Natural killer cell (primary cell): ENCODE data around the gene FOXD4. TPM values are rescaled to one million over a fixed set of nuclear protein-coding genes. Genes with fewer than 3 reads are reported as not detected.
"Not testable (repeated sequence)": the region's sequence is repeated elsewhere in the genome, so short reads cannot be mapped to it uniquely, and the experiment has no call there.

ENCODE experiments used
- ATAC-seq, 3 donors: fragments of 150-1000 bp in 2 of 3; fragments of 200-7000 bp in 1 of 3; cut with Tn5 transposase; 1 replicate in 1 of 3; 2 replicates in 2 of 3; pipeline ENCODE4 v1.10.0; 2021; ENCODE audit warnings: mild to moderate bottlenecking in 2 of 3, moderate library complexity in 2 of 3
- DNase-seq, 2 donors: peaks; one replicate each; pipeline versions ENCODE4 v3.0.0 to v3.0.0-alpha.2; 2013 to 2021; ENCODE audit warnings: mixed read lengths in 1 of 2
- H3K27ac ChIP-seq: one replicate; pipeline ENCODE4 v1.5.1; 2013; ENCODE audit warnings: mild to moderate bottlenecking, low read length
- H3K27me3 ChIP-seq: one replicate; pipeline ENCODE4 v1.6.1; 2013; ENCODE audit warnings: low read length; ENCODE audit not compliant: control insufficient read depth, insufficient read depth
- H3K36me3 ChIP-seq: one replicate; pipeline ENCODE4 v1.6.1; 2013; ENCODE audit warnings: low read length; ENCODE audit not compliant: control insufficient read depth, insufficient read depth
- H3K4me1 ChIP-seq: one replicate; pipeline ENCODE4 v1.6.1; 2013; ENCODE audit warnings: low read length; ENCODE audit not compliant: control insufficient read depth, insufficient read depth
- H3K4me3 ChIP-seq: one replicate; pipeline ENCODE4 v1.5.1; 2013; ENCODE audit warnings: low read length
- H3K9me3 ChIP-seq: one replicate; pipeline ENCODE4 v1.6.1; 2013; ENCODE audit warnings: low read length; ENCODE audit not compliant: control insufficient read depth, insufficient read depth
- H3K27ac Mint-ChIP-seq, 2 donors: one replicate each; pipeline ENCODE4 v1.8.0; 2022; ENCODE audit warnings: mild to moderate bottlenecking in 2 of 2, mixed read lengths in 2 of 2, moderate library complexity in 1 of 2
- H3K27me3 Mint-ChIP-seq, 2 donors: one replicate each; pipeline ENCODE4 v1.8.0; 2022; ENCODE audit warnings: low read depth in 2 of 2, mixed read lengths in 2 of 2
- H3K36me3 Mint-ChIP-seq: one replicate; pipeline ENCODE4 v1.8.0; 2022; ENCODE audit warnings: mixed read lengths
- H3K4me1 Mint-ChIP-seq, 2 donors: one replicate each; pipeline ENCODE4 v1.8.0; 2022; ENCODE audit warnings: mixed read lengths in 2 of 2
- H3K4me3 Mint-ChIP-seq: one replicate; pipeline ENCODE4 v1.8.0; 2022; ENCODE audit warnings: mild to moderate bottlenecking, moderate library complexity, mixed read lengths
- H3K9me3 Mint-ChIP-seq, 2 donors: one replicate each; pipeline ENCODE4 v1.8.0; 2022; ENCODE audit warnings: mixed read lengths in 2 of 2
- WGBS: methylation state at CpG from one replicate; pipeline ENCODE4 v1.1.7; 2013; ENCODE audit warnings: missing lambda C conversion rate; ENCODE audit not compliant: insufficient coverage; 5-methylcytosine and 5-hydroxymethylcytosine counted together
- intact Hi-C: fragments of 100-400 bp; cut with micrococcal nuclease; formaldehyde crosslinking; loops from one replicate; pipeline ENCODE4 v1.14.2; 2022
- total RNA-seq, 4 donors: library from RNA; stranded (reverse); fragments of 120-200 nt in 1 of 4; gene quantifications; one replicate each; pipeline versions ENCODE4 v1.2.3 to v1.2.4, GENCODE V29; 2013 to 2022

The FOXD4 gene
- total RNA-seq, 3 donors from 2014 or later (not counting 1 experiment from before 2014, with no cell fraction given) = not detected

DNA sequence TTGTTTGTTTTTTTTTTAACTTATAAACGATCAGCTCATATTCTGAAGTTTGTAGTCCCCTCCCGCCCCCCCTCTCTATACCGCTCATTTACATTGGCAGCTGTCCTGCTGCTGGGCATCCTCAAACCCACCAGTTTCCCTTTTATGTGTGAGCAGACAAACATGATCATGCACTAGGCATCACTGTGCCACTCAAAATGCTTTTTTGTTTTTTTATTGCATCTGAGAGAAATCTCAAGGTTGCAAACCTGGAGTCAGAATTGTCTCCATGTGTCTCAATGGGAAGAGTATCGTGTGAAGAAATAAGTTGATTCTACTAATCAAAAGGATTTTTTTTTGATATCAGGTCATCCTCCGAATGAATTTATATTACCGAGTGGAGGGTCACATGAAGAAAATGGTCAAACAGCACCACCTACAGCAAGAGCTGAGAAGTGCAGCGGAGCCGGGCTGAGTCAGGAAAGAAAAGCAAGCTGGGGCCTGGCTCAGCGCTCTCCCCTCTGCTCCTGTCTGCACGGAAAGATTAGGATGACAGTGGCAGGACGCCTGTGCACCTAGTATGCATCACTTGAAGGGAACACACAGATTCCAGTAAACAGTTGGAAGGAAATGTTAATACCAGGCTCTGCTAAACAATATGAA is 29.7 kb downstream of the FOXD4 start:
- H3K27me3 ChIP-seq, H3K4me1 ChIP-seq, H3K4me3 ChIP-seq, H3K9me3 ChIP-seq, H3K4me3 Mint-ChIP-seq, H3K36me3 Mint-ChIP-seq, H3K27ac Mint-ChIP-seq, intact Hi-C loops, H3K4me1 Mint-ChIP-seq, H3K9me3 Mint-ChIP-seq, H3K27me3 Mint-ChIP-seq, H3K36me3 ChIP-seq, H3K27ac ChIP-seq: not testable (repeated sequence)
- WGBS = no CpG with 5 or more reads among the region's 11 CpGs
- peak in 1 of 2 donors; percentile 10 for DNase-seq
- ATAC-seq = peak; percentile 85 to 99 (median 98)

DNA sequence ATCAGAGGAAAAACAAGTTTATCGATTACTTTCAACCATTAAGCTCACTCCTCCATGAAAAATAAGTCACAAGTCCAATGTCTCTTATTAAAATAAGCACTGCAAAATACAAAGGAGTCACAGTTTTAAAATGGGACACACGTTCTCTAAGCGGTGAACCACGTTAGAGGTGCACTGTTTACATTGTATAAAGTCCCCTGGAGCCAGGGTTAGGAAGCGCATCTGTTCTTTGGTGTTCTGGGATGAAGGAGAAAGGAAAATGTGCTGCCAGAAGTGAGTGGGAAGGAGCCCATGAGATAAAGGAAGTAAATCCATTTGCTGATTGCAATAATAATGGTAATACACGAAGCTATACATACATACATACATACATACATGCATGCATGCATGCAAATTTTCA is 30.4 kb downstream of the FOXD4 start:
- H3K36me3 ChIP-seq, ATAC-seq, H3K27me3 Mint-ChIP-seq, H3K4me3 ChIP-seq, H3K27ac ChIP-seq, H3K27me3 ChIP-seq, H3K36me3 Mint-ChIP-seq, DNase-seq, H3K9me3 ChIP-seq, H3K9me3 Mint-ChIP-seq, H3K4me1 ChIP-seq, H3K27ac Mint-ChIP-seq, H3K4me3 Mint-ChIP-seq, H3K4me1 Mint-ChIP-seq, intact Hi-C loops: not testable (repeated sequence)
- no CpG with 5 or more reads among the region's 6 CpGs for WGBS

DNA sequence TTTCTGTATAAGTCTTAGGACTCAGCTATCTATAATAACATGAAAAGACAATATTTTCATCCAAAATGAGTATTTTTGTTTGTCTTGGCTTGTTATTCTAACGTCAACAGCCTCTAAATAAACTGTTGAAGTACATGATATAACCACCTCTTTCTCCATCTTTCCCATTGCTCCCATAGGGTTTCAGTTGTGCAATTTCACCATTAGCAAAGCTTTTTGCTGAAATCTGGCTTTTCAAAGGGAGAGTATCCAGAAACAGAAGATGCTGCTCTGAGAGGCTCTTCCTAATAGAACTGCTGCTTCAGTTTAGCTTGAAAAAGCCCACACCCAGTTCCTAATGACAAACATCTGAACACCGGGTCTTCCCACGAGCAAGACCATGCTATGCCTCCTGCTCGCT is 31.1 kb downstream of the FOXD4 start:
- intact Hi-C loops, H3K36me3 Mint-ChIP-seq, H3K4me3 Mint-ChIP-seq, H3K27ac ChIP-seq, H3K36me3 ChIP-seq, DNase-seq, ATAC-seq, H3K4me1 Mint-ChIP-seq, H3K27me3 ChIP-seq, H3K4me3 ChIP-seq, H3K27ac Mint-ChIP-seq, H3K4me1 ChIP-seq, H3K9me3 ChIP-seq, H3K9me3 Mint-ChIP-seq, H3K27me3 Mint-ChIP-seq: not testable (repeated sequence)
- WGBS = no CpG with 5 or more reads among the region's 4 CpGs

DNA sequence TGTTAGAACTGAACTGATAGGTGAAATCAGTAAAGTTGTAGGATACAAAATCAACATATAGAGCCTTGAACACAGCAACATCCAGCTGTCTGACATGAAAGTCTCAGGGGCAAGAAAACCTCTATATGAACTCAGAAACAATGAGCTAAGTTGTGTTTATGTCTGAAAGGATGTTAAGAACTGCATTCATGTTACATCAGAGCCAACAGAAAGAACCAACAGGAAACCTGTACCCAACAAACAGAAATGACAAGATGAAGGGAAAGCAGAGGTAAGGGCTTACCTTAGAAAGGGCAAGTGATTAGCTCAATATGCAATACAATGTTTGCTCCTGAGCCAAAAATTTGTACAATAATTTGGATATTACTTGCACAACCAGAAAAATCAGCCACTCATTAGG is 31.5 kb downstream of the FOXD4 start:
- H3K27ac ChIP-seq, H3K4me3 ChIP-seq, ATAC-seq, H3K36me3 Mint-ChIP-seq, DNase-seq, H3K4me1 Mint-ChIP-seq, H3K27me3 ChIP-seq, H3K4me1 ChIP-seq, intact Hi-C loops, H3K27me3 Mint-ChIP-seq, H3K9me3 ChIP-seq, H3K36me3 ChIP-seq, H3K27ac Mint-ChIP-seq, H3K9me3 Mint-ChIP-seq, H3K4me3 Mint-ChIP-seq: not testable (repeated sequence)

DNA sequence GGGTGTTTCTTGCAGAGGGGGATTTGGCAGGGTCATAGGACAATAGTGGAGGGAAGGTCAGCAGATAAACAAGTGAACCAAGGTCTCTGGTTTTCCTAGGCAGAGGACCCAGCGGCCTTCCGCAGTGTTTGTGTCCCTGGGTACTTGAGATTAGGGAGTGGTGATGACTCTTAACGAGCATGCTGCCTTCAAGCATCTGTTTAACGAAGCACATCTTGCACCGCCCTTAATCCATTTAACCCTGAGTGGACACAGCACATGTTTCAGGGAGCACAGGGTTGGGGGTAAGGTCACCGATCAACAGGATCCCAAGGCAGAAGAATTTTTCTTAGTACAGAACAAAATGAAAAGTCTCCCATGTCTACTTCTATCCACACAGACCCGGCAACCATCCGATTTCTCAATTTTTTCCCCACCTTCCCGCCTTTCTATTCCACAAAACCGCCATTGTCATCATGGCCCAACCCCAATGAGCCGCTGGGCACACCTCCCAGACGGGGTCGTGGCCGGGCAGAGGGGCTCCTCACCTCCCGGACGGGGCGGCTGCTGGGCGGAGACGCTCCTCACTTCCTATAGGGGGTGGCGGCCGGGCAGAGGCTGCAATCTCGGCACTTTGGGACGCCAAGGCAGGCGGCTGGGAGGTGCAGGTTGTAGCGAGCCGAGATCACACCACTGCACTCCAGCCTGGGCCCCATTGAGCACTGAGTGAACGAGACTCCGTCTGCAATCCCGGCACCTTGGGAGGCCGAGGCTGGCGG is 35.1 kb downstream of the FOXD4 start:
- H3K27ac Mint-ChIP-seq, DNase-seq, ATAC-seq, H3K4me1 Mint-ChIP-seq, H3K27me3 Mint-ChIP-seq, H3K36me3 Mint-ChIP-seq, H3K4me3 Mint-ChIP-seq, H3K27me3 ChIP-seq, H3K4me3 ChIP-seq, intact Hi-C loops, H3K4me1 ChIP-seq, H3K9me3 Mint-ChIP-seq, H3K27ac ChIP-seq, H3K9me3 ChIP-seq, H3K36me3 ChIP-seq: not testable (repeated sequence)
- WGBS = no CpG with 5 or more reads among the region's 31 CpGs

DNA sequence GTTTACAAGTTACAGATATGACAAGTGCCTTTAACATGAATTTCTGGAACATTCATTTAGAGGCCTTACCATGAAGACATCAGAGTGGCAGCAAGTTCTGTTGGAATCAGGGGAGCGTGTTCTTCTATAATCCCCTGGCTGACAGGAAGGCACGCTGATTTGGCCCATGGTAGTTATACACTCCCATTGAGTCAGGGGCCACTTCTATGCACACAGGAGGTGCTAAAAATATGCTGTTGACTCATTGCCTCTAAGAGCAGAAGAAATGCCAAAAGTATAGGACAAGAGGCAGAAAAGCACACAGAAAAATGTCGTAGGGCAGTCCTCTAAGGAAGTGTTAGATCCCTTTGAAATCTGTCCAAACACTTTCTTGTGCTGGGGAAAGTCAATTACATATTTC is 39.9 kb downstream of the FOXD4 start:
- H3K4me1 ChIP-seq, H3K27ac ChIP-seq, H3K36me3 Mint-ChIP-seq, H3K9me3 Mint-ChIP-seq, H3K36me3 ChIP-seq, ATAC-seq, H3K4me3 ChIP-seq, H3K27ac Mint-ChIP-seq, H3K4me3 Mint-ChIP-seq, H3K9me3 ChIP-seq, intact Hi-C loops, H3K27me3 ChIP-seq, H3K4me1 Mint-ChIP-seq, DNase-seq: not testable (repeated sequence)
- WGBS = no CpG with 5 or more reads among the region's 3 CpGs
- H3K27me3 Mint-ChIP-seq = peaks cover 0 to 12% of the 10 kb centered on the region in 2 donors

DNA sequence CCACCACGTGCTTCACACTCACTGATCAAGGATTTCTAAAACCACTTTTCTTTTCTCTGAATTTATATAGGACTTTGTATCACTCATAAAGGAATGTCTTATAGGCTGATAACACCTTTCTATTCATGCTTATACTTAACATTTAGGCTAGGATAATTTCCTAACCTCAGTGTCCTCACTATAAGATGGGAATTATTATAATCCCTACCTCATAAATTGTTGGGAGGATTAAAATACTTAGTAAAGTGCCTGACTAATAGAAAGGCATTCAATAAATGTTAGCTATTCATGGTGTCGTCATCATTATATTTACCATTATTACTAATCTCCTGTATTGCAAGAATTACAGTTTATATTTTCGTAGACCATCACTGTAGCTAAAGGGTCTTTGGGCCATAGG is 41.8 kb downstream of the FOXD4 start:
- H3K4me1 Mint-ChIP-seq = not testable (repeated sequence)

More for the DNA sequence above, 41.8 kb downstream of the FOXD4 start:
- WGBS = no CpG with 5 or more reads among the region's 3 CpGs
- H3K36me3 ChIP-seq, ATAC-seq, H3K27ac Mint-ChIP-seq, H3K27me3 ChIP-seq, H3K4me3 ChIP-seq, DNase-seq, H3K4me3 Mint-ChIP-seq, H3K9me3 Mint-ChIP-seq, H3K4me1 ChIP-seq, intact Hi-C loops, H3K36me3 Mint-ChIP-seq, H3K9me3 ChIP-seq, H3K27ac ChIP-seq: not testable (repeated sequence)
- H3K27me3 Mint-ChIP-seq = peaks cover 0 to 12% of the 10 kb centered on the region in 2 donors
